GM11168 (cell line): ENCODE measurements around the gene ASL.
"Not testable (repeated sequence)": the region's sequence is repeated elsewhere in the genome, so short reads cannot be mapped to it uniquely, and the experiment has no call there.

Experiments used
- in situ Hi-C: fragments of 300-500 bp; cut with MboI; formaldehyde crosslinking; loops from one replicate; pipeline ENCODE4 v1.12.0; 2022; ENCODE audit warnings: low sequenced_read_pairs; ENCODE audit not compliant: unreplicated experiment

The ASL gene

GRCh38 chr7:66070222-66070621 lies 5.4 kb upstream of the ASL start:
- in situ Hi-C loops: no loop called here

DNA sequence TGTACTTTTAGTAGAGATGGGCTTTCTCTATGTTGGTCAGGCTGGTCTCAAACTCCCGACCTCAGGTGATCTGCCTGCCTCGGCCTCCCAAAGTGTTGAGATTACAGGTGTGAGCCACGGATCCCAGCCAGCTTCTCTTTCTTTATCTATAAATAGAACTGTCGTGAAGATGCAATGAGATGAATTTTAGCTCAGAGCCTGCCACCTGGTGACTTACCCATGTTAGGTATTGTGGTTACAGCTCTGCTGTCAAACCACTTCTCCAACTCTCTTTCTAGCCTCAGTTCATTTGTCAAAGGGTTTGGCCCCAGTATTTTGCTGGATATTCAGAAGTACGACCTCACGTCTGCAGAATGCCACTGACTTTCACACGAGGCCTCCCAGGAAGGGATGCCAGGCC lies 3.4 kb upstream of the ASL start:
- in situ Hi-C loops: not testable (repeated sequence)

GRCh38 chr7:66076462-66077329 lies 1.1 kb downstream of the ASL start:
- in situ Hi-C loops: no loop called here

DNA sequence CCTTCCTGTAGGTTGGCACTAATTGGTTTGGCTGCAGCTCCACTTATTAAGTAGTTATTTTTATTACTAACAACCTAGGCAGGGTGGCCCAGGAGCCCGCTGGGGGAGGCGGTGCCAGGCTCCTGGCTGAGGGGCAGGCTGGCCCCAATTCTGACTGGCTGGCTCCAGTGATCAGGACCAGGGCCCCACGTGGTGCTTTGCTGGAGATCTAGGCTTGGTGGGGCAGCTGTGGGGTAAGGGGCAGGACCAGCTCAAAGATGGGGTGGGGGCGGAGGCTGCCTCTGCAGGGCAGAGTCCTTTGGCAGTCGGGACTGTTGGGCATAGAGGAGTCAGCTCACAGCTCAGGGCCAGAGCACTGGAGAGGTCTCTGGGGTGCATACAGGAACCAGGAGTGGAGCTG lies 2.4 kb downstream of the ASL start:
- in situ Hi-C loops: no loop called here

DNA sequence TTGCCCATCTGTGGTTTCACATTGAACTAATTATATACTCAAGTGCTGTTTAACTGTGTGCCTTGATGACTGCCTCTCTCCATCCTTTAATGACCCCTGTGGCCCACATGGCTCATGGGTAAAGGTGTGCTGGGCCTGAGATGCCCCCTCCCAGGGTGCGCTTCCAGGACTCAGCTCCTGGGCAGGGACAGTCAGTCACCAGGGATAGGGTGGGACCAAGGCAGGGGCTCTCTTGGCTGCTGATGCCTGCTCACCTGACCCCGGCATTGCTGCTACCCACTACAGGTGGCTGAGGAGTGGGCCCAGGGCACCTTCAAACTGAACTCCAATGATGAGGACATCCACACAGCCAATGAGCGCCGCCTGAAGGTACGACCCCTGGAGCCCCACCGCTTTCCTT lies 6.5 kb downstream of the ASL start:
- in situ Hi-C loops: no loop called here

DNA sequence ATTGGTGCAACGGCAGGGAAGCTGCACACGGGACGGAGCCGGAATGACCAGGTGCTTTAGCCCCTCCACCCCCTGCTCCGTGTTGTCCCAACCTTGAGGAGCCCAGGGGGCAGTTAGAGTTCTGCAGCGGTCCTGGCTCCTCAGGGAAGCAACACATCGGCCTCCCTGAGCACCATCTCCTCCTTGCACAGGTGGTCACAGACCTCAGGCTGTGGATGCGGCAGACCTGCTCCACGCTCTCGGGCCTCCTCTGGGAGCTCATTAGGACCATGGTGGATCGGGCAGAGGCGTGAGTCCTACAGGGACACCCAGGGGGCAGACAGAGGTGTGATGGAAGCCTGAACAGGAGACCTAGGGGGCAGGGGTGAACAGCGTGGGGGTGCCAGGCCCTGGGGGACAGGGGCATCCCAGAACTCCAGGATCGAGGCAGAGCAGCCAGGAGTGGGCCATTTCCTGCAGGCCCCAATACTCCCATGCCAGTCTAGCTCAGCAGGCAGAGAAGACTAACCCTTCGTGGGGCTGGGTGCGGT lies 7.3 kb downstream of the ASL start:
- in situ Hi-C loops: no loop called here

GRCh38 chr7:66083677-66084076 lies 8.1 kb downstream of the ASL start:
- in situ Hi-C loops: no loop called here

GRCh38 chr7:66088861-66089838 lies 13.5 kb downstream of the ASL start:
- in situ Hi-C loops: no loop called here

DNA sequence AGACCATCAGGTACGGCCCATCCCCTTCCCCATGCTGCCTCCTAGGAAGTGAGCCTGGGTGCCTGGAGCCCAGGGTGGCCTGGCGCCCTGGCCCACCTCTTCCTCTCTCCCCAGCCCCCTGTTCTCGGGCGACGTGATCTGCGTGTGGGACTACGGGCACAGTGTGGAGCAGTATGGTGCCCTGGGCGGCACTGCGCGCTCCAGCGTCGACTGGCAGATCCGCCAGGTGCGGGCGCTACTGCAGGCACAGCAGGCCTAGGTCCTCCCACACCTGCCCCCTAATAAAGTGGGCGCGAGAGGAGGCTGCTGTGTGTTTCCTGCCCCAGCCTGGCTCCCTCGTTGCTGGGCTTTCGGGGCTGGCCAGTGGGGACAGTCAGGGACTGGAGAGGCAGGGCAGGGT lies 17.0 kb downstream of the ASL start:
- in situ Hi-C loops: no loop called here

DNA sequence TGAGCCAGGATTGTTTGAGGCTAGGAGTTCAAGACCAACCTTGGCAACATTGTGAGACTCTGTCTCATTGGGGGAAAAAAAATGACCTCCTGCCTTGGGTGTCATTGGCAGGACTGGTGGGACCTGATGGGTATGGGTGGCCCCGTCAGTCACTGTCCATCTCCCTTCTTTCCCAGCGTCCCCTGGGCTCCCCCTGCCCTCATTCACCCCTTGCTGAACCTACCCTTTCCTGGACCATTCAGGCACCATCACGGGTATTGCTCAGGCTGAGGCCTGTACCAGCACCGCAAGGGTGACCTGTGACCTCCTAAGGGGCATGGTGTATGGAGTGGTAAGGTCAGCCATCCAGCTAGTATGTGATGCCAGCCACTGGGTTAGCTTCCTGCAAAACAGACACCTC lies 19.4 kb downstream of the ASL start:
- in situ Hi-C loops: no loop called here

DNA sequence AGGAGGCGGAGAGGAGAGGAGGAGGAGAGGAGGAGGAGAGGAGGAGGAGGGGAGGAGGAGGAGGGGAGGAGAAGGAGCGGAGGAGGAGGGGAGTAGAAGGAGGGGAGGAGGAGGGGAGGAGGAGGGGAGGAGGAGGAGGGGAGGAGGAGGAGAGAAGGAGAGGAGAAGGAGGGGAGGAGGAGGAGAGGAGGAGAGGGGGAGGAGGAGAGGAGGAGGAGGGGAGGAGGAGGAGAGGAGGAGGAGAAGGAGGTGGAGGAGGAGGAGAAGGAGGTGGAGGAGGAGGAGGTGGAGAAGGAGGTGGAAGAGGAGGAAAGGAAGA lies 23.6 kb downstream of the ASL start:
- in situ Hi-C loops: no loop called here

DNA sequence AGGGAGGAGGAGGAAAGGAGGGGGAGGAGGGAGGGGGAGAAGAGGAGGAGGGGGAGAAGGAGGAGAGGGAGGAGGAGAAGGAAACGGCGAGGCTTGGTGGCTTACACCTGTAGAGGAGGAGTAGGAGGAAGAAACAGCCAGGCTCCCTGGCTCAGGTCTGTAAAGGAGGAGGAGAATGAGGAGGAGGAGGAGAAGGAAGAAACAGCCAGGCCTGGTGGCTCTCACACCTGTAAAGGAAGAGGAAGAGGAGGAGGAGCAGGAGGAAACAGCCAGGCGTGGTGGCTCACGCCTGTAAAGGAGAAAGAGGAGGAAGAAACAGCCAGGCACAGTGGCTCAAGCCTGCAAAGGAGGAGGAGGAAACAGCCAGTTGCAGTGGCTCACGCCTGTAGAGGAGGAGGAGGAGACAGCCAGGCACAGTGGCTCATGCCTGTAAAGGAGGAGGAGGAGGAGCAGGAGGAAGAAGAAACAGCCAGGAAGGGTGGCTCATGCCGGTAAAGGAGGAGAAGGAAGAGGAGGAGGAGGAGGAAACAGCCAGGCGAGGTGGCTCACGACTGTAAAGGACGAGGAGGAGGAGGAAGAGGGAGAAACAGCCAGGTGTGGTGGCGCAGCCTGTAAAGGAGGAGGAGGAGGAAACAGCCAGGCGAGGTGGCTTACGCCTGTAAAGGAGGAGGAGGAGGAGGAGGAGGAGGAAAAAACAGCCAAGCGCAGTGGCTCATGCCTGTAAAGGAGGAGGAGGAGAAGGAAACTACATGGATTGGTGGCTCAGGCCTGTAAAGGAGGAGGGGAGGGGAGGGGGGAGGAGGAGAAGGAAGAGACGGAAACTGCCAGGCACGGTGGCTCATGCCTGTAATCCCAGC lies 24.2 kb downstream of the ASL start:
- in situ Hi-C loops: no loop called here

DNA sequence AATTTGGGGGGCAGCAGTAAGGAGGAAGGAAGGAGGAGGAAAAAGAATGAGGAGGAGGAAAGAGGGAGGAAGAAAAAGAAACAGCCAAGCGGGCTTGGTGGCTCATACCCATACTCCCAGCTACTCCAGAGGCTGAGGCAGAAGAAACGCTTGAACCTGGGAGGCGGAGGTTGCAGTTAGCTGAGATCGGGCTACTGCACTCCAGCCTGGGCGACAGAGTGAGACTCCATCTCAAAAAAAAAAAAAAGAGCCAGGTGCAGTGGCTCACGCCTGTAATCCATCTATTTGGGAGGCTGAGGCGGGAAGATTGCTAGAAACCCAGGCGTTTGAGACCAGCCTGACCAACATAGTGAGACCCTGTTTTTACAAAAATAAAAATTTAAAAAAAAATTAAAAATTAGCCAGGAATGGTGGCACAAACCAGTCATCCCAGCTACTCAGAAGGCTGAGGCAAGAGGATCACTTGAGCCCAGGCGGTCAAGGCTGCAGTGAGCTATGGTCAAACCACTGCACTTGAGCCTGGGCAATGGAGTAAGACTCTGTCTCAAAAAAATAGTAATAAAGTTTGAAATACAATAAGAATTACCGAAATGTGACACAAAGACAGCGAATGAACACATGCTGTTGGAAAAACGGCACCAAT lies 24.9 kb downstream of the ASL start:
- in situ Hi-C loops: no loop called here

GRCh38 chr7:66102168-66102567 lies 26.5 kb downstream of the ASL start:
- in situ Hi-C loops: not testable (repeated sequence)

DNA sequence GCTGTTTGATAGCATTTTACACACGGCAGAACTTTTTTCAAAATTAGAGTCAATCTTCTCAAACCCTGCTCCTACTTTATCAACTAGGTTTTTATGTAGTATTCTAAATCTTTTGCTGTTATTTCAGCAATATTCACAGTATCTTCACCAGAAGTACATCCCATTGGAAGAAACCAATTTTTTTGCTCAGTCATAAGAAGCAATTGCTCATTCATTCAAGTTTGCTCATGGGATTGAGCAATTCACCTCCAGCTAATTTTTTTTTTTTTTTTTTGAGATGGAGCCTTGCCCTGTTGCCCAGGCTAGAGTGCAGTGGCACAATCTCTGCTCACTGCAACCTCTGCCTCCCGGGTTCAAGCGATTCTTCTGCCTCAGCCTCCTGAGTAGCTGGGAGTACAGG lies 28.4 kb downstream of the ASL start:
- in situ Hi-C loops: not testable (repeated sequence)

DNA sequence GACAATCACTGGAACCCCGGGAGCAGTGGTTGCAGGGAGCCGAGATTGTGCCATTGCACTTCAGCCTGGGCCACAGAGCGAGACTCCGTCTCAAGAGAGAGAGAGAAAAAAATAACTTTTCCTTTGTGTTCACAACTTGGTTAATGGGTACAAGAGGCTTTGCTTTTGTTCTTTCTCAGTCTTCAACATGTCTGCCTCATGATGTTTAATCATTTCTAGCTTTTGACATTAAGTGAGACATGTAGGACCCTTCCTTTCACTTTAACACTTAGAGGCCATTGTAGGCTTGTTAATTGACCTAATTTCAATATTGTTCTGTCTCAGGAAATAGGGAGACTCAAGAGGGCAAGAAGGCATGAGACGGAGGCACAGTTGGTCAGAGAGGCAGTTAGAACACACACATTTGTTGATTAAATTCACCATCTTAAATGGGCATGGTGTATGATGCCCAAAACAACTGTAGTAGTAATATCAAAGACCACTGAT lies 29.7 kb downstream of the ASL start:
- in situ Hi-C loops: no loop called here

DNA sequence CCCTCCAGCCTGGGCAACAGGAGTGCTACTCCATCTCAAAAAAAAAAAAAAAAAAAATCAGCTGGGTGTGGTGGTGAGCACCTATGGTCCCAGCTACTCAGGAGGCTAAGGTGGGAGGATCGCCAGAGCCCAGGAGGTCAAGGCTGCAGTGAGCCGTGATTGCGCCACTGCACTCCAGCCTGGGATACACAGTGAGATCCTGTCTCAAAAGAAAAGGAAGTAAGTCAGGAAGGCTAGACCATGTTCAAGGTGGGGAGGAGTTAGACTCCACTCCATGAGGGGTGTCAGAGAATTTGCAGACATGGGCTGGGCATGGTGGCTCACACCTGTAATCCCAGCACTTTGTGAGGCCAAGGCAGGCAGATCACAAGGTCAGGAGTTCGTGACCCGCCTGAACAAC lies 32.8 kb downstream of the ASL start:
- in situ Hi-C loops: not testable (repeated sequence)

DNA sequence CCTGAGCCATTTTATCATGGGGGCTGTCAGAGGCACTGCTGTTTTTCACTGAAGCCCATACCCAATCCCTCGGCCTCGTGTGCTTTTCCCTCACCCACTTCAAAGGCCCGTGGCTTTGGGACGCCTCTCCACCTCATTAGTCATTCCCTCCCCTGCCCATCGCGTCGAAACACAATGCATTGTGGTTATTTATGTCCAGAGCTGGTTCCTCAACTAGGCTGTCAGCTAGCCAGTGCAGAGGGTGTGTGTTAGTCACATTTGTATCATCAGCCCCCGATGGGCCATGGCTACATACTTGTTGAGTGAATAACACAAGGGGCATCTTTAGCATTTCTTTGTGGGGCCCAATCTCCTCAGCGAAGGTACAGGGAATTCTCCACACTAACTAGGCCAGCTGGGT lies 35.2 kb downstream of the ASL start:
- in situ Hi-C loops: no loop called here

DNA sequence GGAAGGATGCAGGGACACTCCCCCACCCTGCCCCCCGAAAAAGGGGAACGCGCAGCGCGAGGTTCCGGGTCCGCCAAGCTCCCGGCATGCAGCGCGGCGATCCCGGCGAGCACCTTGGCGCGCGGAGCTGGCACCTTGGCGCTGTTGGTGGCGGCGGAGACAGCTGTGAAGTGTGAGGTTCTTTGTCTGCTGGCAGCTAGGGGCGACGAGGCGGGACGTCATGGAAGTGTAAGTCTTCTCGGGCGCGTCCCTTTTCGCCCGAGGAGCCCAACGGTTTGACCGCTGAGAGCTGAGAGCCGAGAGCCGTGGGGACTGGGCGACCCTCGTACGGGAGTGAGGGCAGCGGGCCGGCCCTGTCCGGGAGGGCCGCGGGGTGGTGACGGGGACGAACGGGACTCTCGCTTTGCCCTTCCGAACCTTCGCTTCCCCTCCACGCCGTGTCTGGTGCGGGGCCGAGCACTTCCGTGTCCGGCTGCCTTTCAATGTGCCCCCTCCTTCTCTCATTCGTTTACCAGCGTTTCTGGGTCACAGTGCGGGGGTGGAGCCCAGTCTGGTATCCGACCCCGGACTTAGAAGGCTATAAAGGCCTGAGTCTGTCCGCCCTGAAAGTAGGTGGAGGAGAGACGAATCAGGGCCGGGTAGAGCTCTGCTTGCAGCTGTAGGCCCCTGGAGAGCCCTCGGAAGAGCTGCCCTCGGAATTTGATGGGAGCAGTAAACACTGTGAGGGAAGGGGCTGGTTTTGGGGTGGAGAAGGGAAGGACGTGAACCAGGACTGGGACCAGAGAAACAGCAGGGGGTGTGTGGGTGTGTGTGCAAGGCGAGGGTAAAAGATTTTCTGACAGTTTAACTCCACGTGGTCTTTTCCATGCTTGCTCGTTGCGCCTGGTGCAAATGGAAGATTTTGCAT lies 39.4 kb downstream of the ASL start, which contains the start of gene CRCP:
TSS of gene CRCP (plus strand) at position 105 of the 907 bp plus-strand sequence. CDS start at position 221, 116 bp downstream.
- in situ Hi-C loops: no loop called here
